Measurements from ENCODE around the gene ASAP2.

ASAP2 gene

GRCh38 chr2:9282128-9283112 lies 75.8 kb downstream of the ASAP2 start:
- ATAC-seq (ENCODE audit: low read depth), result no peak
- no peak overlapping the region for H3K27ac Mint-ChIP-seq
- H3K27me3 Mint-ChIP-seq, result peaks cover 10% of the 10 kb centered on the region
- H3K9me3 Mint-ChIP-seq, result no peaks in the 10 kb centered on the region
- no peaks in the 10 kb centered on the region for H3K4me1 Mint-ChIP-seq
- no peak for DNase-seq (ENCODE audit: low spot score in 2 of 2)
- no peaks in the 10 kb centered on the region for H3K36me3 Mint-ChIP-seq
- H3K4me3 Mint-ChIP-seq, result no peak overlapping the region

GRCh38 chr2:9284521-9285297 lies 78.1 kb downstream of the ASAP2 start:
- H3K4me1 Mint-ChIP-seq, result no peaks in the 10 kb centered on the region
- no peak for DNase-seq (ENCODE audit: low spot score in 2 of 2)
- no peak for ATAC-seq (ENCODE audit: low read depth)
- H3K9me3 Mint-ChIP-seq, result no peaks in the 10 kb centered on the region
- no peaks in the 10 kb centered on the region for H3K36me3 Mint-ChIP-seq
- peaks cover 14% of the 10 kb centered on the region for H3K27me3 Mint-ChIP-seq
- H3K4me3 Mint-ChIP-seq, result no peak overlapping the region
- no peak overlapping the region for H3K27ac Mint-ChIP-seq

- H3K4me1 Mint-ChIP-seq, result no peaks in the 10 kb centered on the region
- no peaks in the 10 kb centered on the region for H3K36me3 Mint-ChIP-seq
- H3K27me3 Mint-ChIP-seq, result peaks cover 14% of the 10 kb centered on the region
- no peak for DNase-seq (ENCODE audit: low spot score in 2 of 2)
- H3K9me3 Mint-ChIP-seq, result no peaks in the 10 kb centered on the region
- no peak overlapping the region for H3K4me3 Mint-ChIP-seq
- ATAC-seq (ENCODE audit: low read depth), result no peak
- H3K27ac Mint-ChIP-seq, result no peak overlapping the region
Measured at GRCh38 chr2:9285385-9285920, 78.8 kb downstream of the ASAP2 start.

GRCh38 chr2:9285921-9286320 lies 79.3 kb downstream of the ASAP2 start:
- H3K36me3 Mint-ChIP-seq, result no peaks in the 10 kb centered on the region
- DNase-seq (ENCODE audit: low spot score in 2 of 2) (no peak), ATAC-seq (ENCODE audit: low read depth) (no peak)
- H3K4me3 Mint-ChIP-seq, result no peak overlapping the region
- H3K27ac Mint-ChIP-seq, result no peak overlapping the region
- H3K9me3 Mint-ChIP-seq, result no peaks in the 10 kb centered on the region
- no peaks in the 10 kb centered on the region for H3K4me1 Mint-ChIP-seq
- H3K27me3 Mint-ChIP-seq, result peaks cover 14% of the 10 kb centered on the region

GRCh38 chr2:9286554-9287399 lies 80.2 kb downstream of the ASAP2 start:
- H3K4me3 Mint-ChIP-seq, result no peak overlapping the region
- no peaks in the 10 kb centered on the region for H3K4me1 Mint-ChIP-seq
- DNase-seq (ENCODE audit: low spot score in 2 of 2), result no peak
- no peak overlapping the region for H3K27ac Mint-ChIP-seq
- H3K9me3 Mint-ChIP-seq, result no peaks in the 10 kb centered on the region
- ATAC-seq (ENCODE audit: low read depth), result no peak
- peaks cover 15% of the 10 kb centered on the region for H3K27me3 Mint-ChIP-seq
- no peaks in the 10 kb centered on the region for H3K36me3 Mint-ChIP-seq

- Mint-ChIP-seq H3K36me3 (no peaks in the 10 kb centered on the region), H3K4me1 (no peaks in the 10 kb centered on the region), H3K4me3 (no peak overlapping the region), H3K27ac (no peak overlapping the region), H3K27me3 (peaks cover 17% of the 10 kb centered on the region), H3K9me3 (no peaks in the 10 kb centered on the region)
- no peak for ATAC-seq (ENCODE audit: low read depth)
- DNase-seq (ENCODE audit: low spot score in 2 of 2), result no peak
Measured at GRCh38 chr2:9287400-9288045, 80.9 kb downstream of the ASAP2 start.

GRCh38 chr2:9288233-9288632 lies 81.6 kb downstream of the ASAP2 start:
- no peak for DNase-seq (ENCODE audit: low spot score in 2 of 2)
- Mint-ChIP-seq H3K27me3 (peaks cover 15% of the 10 kb centered on the region), H3K4me1 (no peaks in the 10 kb centered on the region), H3K9me3 (no peaks in the 10 kb centered on the region), H3K4me3 (no peak overlapping the region), H3K36me3 (no peaks in the 10 kb centered on the region), H3K27ac (no peak overlapping the region)
- ATAC-seq (ENCODE audit: low read depth), result no peak

GRCh38 chr2:9288681-9289338 lies 82.2 kb downstream of the ASAP2 start:
- no peaks in the 10 kb centered on the region for H3K9me3 Mint-ChIP-seq
- no peak for DNase-seq (ENCODE audit: low spot score in 2 of 2)
- peaks cover 16% of the 10 kb centered on the region for H3K27me3 Mint-ChIP-seq
- H3K27ac Mint-ChIP-seq, result no peak overlapping the region
- no peaks in the 10 kb centered on the region for H3K36me3 Mint-ChIP-seq
- ATAC-seq (ENCODE audit: low read depth), result no peak
- H3K4me1 Mint-ChIP-seq, result no peaks in the 10 kb centered on the region
- no peak overlapping the region for H3K4me3 Mint-ChIP-seq

- no peaks in the 10 kb centered on the region for H3K36me3 Mint-ChIP-seq
- H3K27ac Mint-ChIP-seq, result no peak overlapping the region
- DNase-seq (ENCODE audit: low spot score in 2 of 2) (no peak), ATAC-seq (ENCODE audit: low read depth) (no peak)
- no peaks in the 10 kb centered on the region for H3K9me3 Mint-ChIP-seq
- H3K27me3 Mint-ChIP-seq, result peaks cover 19% of the 10 kb centered on the region
- H3K4me3 Mint-ChIP-seq, result no peak overlapping the region
- no peaks in the 10 kb centered on the region for H3K4me1 Mint-ChIP-seq
Measured at GRCh38 chr2:9291331-9291730, 84.7 kb downstream of the ASAP2 start.

- no peak for ATAC-seq (ENCODE audit: low read depth)
- no peak for DNase-seq (ENCODE audit: low spot score in 2 of 2)
- H3K36me3 Mint-ChIP-seq, result no peaks in the 10 kb centered on the region
- no peaks in the 10 kb centered on the region for H3K9me3 Mint-ChIP-seq
- peaks cover 24% of the 10 kb centered on the region for H3K27me3 Mint-ChIP-seq
- no peak overlapping the region for H3K27ac Mint-ChIP-seq
- H3K4me3 Mint-ChIP-seq, result no peak overlapping the region
- no peaks in the 10 kb centered on the region for H3K4me1 Mint-ChIP-seq
Measured at GRCh38 chr2:9291866-9292265, 85.3 kb downstream of the ASAP2 start.

- no peaks in the 10 kb centered on the region for H3K36me3 Mint-ChIP-seq
- H3K27ac Mint-ChIP-seq, result no peak overlapping the region
- no peak overlapping the region for H3K4me3 Mint-ChIP-seq
- no peaks in the 10 kb centered on the region for H3K4me1 Mint-ChIP-seq
- ATAC-seq (ENCODE audit: low read depth), result no peak
- no peak for DNase-seq (ENCODE audit: low spot score in 2 of 2)
- H3K27me3 Mint-ChIP-seq, result peaks cover 22% of the 10 kb centered on the region
- no peaks in the 10 kb centered on the region for H3K9me3 Mint-ChIP-seq
Measured at GRCh38 chr2:9292426-9292825, 85.8 kb downstream of the ASAP2 start.

- Mint-ChIP-seq H3K4me1 (no peaks in the 10 kb centered on the region), H3K9me3 (no peaks in the 10 kb centered on the region), H3K27me3 (peaks cover 19% of the 10 kb centered on the region), H3K27ac (no peak overlapping the region), H3K4me3 (no peak overlapping the region), H3K36me3 (no peaks in the 10 kb centered on the region)
- ATAC-seq (ENCODE audit: low read depth) (no peak), DNase-seq (ENCODE audit: low spot score in 2 of 2) (no peak)
Measured at GRCh38 chr2:9294764-9295163, 88.2 kb downstream of the ASAP2 start.

- Mint-ChIP-seq H3K27me3 (peaks cover 17% of the 10 kb centered on the region), H3K9me3 (no peaks in the 10 kb centered on the region), H3K36me3 (no peaks in the 10 kb centered on the region), H3K4me1 (no peaks in the 10 kb centered on the region), H3K27ac (no peak overlapping the region), H3K4me3 (no peak overlapping the region)
- no peak for ATAC-seq (ENCODE audit: low read depth)
- DNase-seq (ENCODE audit: low spot score in 2 of 2), result no peak
Measured at GRCh38 chr2:9296559-9296958, 89.9 kb downstream of the ASAP2 start.
